HUES48 (cell line): ENCODE measurements around the gene CRIP2.

Experiments
- H3K27ac ChIP-seq: one replicate; pipeline ENCODE4 v1.7.0; 2013; ENCODE audit warnings: low read depth, low read length, inconsistent platforms
- H3K27me3 ChIP-seq: 2 replicates; pipeline ENCODE4 v1.6.1; 2013; ENCODE audit warnings: mild to moderate bottlenecking, low read length; ENCODE audit not compliant: control insufficient read depth, insufficient read depth
- H3K36me3 ChIP-seq: 2 replicates; pipeline ENCODE4 v1.6.1; 2013; ENCODE audit warnings: low read length; ENCODE audit not compliant: control insufficient read depth, insufficient read depth
- H3K4me1 ChIP-seq: 2 replicates; pipeline ENCODE4 v1.6.1; 2013; ENCODE audit warnings: mild to moderate bottlenecking, low read length; ENCODE audit not compliant: control insufficient read depth, insufficient read depth
- H3K4me3 ChIP-seq: 2 replicates; pipeline ENCODE4 v1.5.1; 2013; ENCODE audit warnings: mild to moderate bottlenecking, low read depth, low read length
- H3K9ac ChIP-seq: 2 replicates; pipeline ENCODE4 v1.6.1; 2013; ENCODE audit warnings: mild to moderate bottlenecking, low read depth, low read length, moderate library complexity
- H3K9me3 ChIP-seq: 2 replicates; pipeline ENCODE4 v1.6.1; 2013; ENCODE audit warnings: low read length; ENCODE audit not compliant: control insufficient read depth, insufficient read depth

The CRIP2 gene

GRCh38 chr14:105478398-105479251 is 4.0 kb downstream of the CRIP2 start:
- Histone ChIP-seq H3K4me3 (no peak overlapping the region), H3K9ac (no peak overlapping the region), H3K27ac (no peak overlapping the region)

GRCh38 chr14:105479431-105480158 is 5.0 kb downstream of the CRIP2 start:
- Histone ChIP-seq H3K9ac (no peak overlapping the region), H3K27ac (no peak overlapping the region), H3K36me3 (no peaks in the 10 kb centered on the region), H3K4me1 (peaks cover 23% of the 10 kb centered on the region), H3K27me3 (peaks cover 86% of the 10 kb centered on the region), H3K4me3 (no peak overlapping the region; the same call in 1 of the 2 replicates), H3K9me3 (no peaks in the 10 kb centered on the region)

More at GRCh38 chr14:105478398-105479251, 4.0 kb downstream of the CRIP2 start:
- peaks cover 23% of the 10 kb centered on the region for H3K4me1 ChIP-seq
- peaks cover 82% of the 10 kb centered on the region for H3K27me3 ChIP-seq
- H3K36me3 ChIP-seq, result no peaks in the 10 kb centered on the region
- no peaks in the 10 kb centered on the region for H3K9me3 ChIP-seq

DNA sequence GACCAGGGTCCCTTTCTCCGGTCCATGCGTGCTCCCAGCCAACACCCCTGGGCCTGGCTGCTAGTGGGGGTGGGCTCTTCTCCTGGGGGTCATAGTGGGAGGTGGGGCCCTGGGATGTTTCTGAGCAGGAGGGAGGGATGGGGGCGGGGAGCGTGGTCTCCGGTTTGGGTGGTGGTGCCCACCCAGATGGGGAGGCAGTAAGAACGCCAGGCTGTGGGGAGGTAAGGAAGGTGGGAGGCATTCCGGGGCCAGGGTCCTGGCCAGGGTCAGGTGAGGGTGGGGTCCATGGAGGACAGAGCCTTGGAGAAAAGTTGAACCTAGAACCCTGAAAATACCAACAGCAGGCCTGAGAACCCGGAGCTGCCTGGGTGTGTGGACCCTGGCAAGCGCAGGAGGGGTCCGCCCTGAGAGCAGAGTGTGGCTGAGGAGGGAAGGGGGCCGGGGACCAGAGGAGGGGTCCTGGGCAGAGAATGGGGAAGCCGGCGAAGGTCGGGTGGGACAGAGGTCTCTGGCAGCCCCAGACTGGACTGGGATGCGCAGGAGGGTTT is 5.7 kb downstream of the CRIP2 start:
- Histone ChIP-seq H3K36me3 (no peaks in the 10 kb centered on the region), H3K4me3 (no peak overlapping the region), H3K27ac (no peak overlapping the region), H3K4me1 (peaks cover 22% of the 10 kb centered on the region), H3K27me3 (peaks cover 87% of the 10 kb centered on the region), H3K9ac (no peak overlapping the region), H3K9me3 (no peaks in the 10 kb centered on the region)

- peaks cover 87% of the 10 kb centered on the region for H3K27me3 ChIP-seq
- peak overlapping the region; percentile 21 for H3K27ac ChIP-seq
- H3K9me3 ChIP-seq, result no peaks in the 10 kb centered on the region
- peak overlapping the region; percentile 27; the same call in 1 of the 2 replicates for H3K9ac ChIP-seq
- no peaks in the 10 kb centered on the region for H3K36me3 ChIP-seq
- peaks cover 15% of the 10 kb centered on the region for H3K4me1 ChIP-seq
- 0 out of 2 replicates have a peak overlapping the region, but pooled peaks have one; percentile 33 for H3K4me3 ChIP-seq
These were observed 6.5 kb downstream of the CRIP2 start for GRCh38 chr14:105480807-105481801.

GRCh38 chr14:105481886-105482457 is 7.4 kb downstream of the CRIP2 start:
- H3K9ac ChIP-seq, result peak overlapping the region; percentile 34; the same call in 1 of the 2 replicates
- H3K4me3 ChIP-seq, result no peak overlapping the region
- H3K9me3 ChIP-seq, result no peaks in the 10 kb centered on the region
- peaks cover 15% of the 10 kb centered on the region for H3K4me1 ChIP-seq
- no peaks in the 10 kb centered on the region for H3K36me3 ChIP-seq
- H3K27ac ChIP-seq, result no peak overlapping the region
- H3K27me3 ChIP-seq, result peaks cover 87% of the 10 kb centered on the region

GRCh38 chr14:105482486-105483110 is 8.0 kb downstream of the CRIP2 start:
- Histone ChIP-seq H3K27ac (no peak overlapping the region), H3K9ac (no peak overlapping the region), H3K9me3 (no peaks in the 10 kb centered on the region), H3K4me3 (no peak overlapping the region), H3K4me1 (peaks cover 15% of the 10 kb centered on the region), H3K36me3 (no peaks in the 10 kb centered on the region), H3K27me3 (peaks cover 87% of the 10 kb centered on the region)

- peaks cover 87% of the 10 kb centered on the region for H3K27me3 ChIP-seq
- peaks cover 15% of the 10 kb centered on the region for H3K4me1 ChIP-seq
- H3K4me3 ChIP-seq, result no peak overlapping the region
- H3K36me3 ChIP-seq, result no peaks in the 10 kb centered on the region
- no peaks in the 10 kb centered on the region for H3K9me3 ChIP-seq
- H3K9ac ChIP-seq, result no peak overlapping the region
- H3K27ac ChIP-seq, result no peak overlapping the region
These were observed 8.9 kb downstream of the CRIP2 start for GRCh38 chr14:105483300-105484068.

GRCh38 chr14:105484069-105484996 is 9.7 kb downstream of the CRIP2 start:
- no peak overlapping the region for H3K9ac ChIP-seq
- H3K27ac ChIP-seq, result no peak overlapping the region
- H3K4me1 ChIP-seq, result peaks cover 15% of the 10 kb centered on the region
- H3K4me3 ChIP-seq, result no peak overlapping the region
- H3K27me3 ChIP-seq, result peaks cover 88% of the 10 kb centered on the region
- no peaks in the 10 kb centered on the region for H3K36me3 ChIP-seq
- H3K9me3 ChIP-seq, result no peaks in the 10 kb centered on the region

- Histone ChIP-seq H3K27me3 (peaks cover 87% of the 10 kb centered on the region), H3K9me3 (no peaks in the 10 kb centered on the region), H3K27ac (no peak overlapping the region), H3K9ac (no peak overlapping the region), H3K4me1 (peaks cover 10% of the 10 kb centered on the region), H3K36me3 (no peaks in the 10 kb centered on the region), H3K4me3 (no peak overlapping the region)
These were observed 10.4 kb downstream of the CRIP2 start for GRCh38 chr14:105484997-105485393.
